Stimulated activated CD8-positive, alpha-beta memory T cell treated with anti-CD3 and anti-CD28 coated beads, Interleukin-7, amount 100 ng/mL, for 4 hours (primary cell): ENCODE results near the gene PSMF1.
"Not testable (repeated sequence)": the region's sequence is repeated elsewhere in the genome, so short reads cannot be mapped to it uniquely, and the experiment has no call there.

Source experiments
- DNase-seq, 2 donors: peaks; one replicate each; pipeline ENCODE4 v3.0.0-alpha.2; 2020; ENCODE audit warnings: low read depth in 2 of 2

PSMF1 gene

GRCh38 chr20:1215386-1216170 is 97.2 kb downstream of the PSMF1 start:
- DNase-seq, result peak; percentile 39 to 57

DNA sequence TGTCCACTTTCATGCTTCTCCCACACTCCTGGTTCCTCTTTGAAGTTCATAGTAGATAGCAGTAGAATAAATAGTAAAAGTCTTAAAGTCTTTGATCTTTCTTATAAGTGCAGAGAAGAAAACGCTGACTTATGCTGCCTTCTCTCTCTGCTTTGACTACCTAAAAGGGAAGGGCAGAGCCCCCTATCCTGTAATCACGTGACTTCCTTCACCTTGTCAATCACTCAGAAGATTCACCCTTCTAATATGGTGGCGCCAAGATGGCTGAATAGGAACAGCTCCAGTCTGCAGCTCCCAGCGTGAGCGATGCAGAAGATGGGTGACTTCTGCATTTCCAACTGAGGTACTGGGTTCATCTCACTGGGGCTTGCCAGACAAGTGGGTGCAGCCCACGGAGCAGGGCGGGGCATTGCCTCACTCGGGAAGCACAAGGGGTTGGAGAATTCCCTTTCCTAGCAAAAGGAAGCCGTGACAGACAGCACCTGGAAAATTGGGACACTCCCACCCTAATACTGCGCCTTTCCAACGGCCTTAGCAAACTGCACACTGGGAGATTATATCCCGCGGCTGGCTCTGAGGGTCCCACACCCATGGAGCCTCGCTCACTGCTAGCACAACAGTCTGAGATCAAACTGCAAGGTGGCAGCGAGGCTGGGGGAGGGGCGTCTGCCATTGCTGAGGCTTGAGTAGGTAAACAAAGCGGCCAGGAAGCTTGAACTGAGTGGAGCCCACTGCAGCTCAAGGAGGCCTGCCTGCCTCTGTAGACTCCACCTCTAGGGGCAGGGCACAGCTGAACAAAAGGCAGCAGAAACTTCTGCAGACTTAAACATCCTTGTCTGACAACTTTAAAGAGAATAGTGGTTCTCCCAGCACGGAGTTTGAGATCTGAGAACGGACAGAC is 98.4 kb downstream of the PSMF1 start:
- not testable (repeated sequence) for DNase-seq
